Osteocyte (in vitro differentiated cells): ENCODE measurements around the gene KMT2B. TPM values are rescaled to one million over a fixed set of nuclear protein-coding genes. Genes with fewer than 3 reads are reported as not detected.

ENCODE experiments used
- DNase-seq: peaks from one replicate; pipeline ENCODE4 v3.0.0; 2021; ENCODE audit warnings: mixed read lengths; ENCODE audit not compliant: unreplicated experiment; ENCODE audit errors: extremely low spot score
- H3K27ac Mint-ChIP-seq: one replicate; pipeline ENCODE4 v1.8.0; 2021; ENCODE audit warnings: mild to moderate bottlenecking, mixed read lengths; ENCODE audit not compliant: unreplicated experiment
- H3K27me3 Mint-ChIP-seq: one replicate; pipeline ENCODE4 v1.8.0; 2021; ENCODE audit warnings: mixed read lengths; ENCODE audit not compliant: unreplicated experiment
- H3K36me3 Mint-ChIP-seq: one replicate; pipeline ENCODE4 v1.8.0; 2021; ENCODE audit warnings: mixed read lengths; ENCODE audit not compliant: unreplicated experiment
- H3K4me1 Mint-ChIP-seq: one replicate; pipeline ENCODE4 v1.8.0; 2021; ENCODE audit warnings: mixed read lengths; ENCODE audit not compliant: unreplicated experiment
- H3K4me3 Mint-ChIP-seq: one replicate; pipeline ENCODE4 v1.8.0; 2021; ENCODE audit warnings: mild to moderate bottlenecking, moderate library complexity, mixed read lengths; ENCODE audit not compliant: unreplicated experiment
- H3K9me3 Mint-ChIP-seq: one replicate; pipeline ENCODE4 v1.8.0; 2021; ENCODE audit warnings: mixed read lengths; ENCODE audit not compliant: unreplicated experiment
- CTCF ChIP-seq: fragments of 200-600 bp; sonication (generic); IDR thresholded peaks from 2 replicates; pipeline ENCODE4 v1.5.0; 2021; ENCODE audit warnings: antibody characterized with exemption, mild to moderate bottlenecking, moderate library complexity
- total RNA-seq: library from RNA; stranded (reverse); gene quantifications from 2 replicates; pipeline ENCODE4 v1.2.1, GENCODE V29; 2021

KMT2B gene
- total RNA-seq, 1 donor from 2014 or later: 45.1 TPM

GRCh38 chr19:35702223-35703012 lies 15.4 kb upstream of the KMT2B start:
- Mint-ChIP-seq H3K27me3 (peaks cover 3% of the 10 kb centered on the region), H3K36me3 (no peaks in the 10 kb centered on the region), H3K27ac (peak overlapping the region; percentile 91), H3K4me3 (peak overlapping the region; percentile 99), H3K4me1 (peaks cover 3% of the 10 kb centered on the region), H3K9me3 (no peaks in the 10 kb centered on the region)
- no peak for TF ChIP-seq CTCF
- peak; percentile 97 for DNase-seq

- no peak overlapping the region for H3K4me3 Mint-ChIP-seq
- no peak overlapping the region for H3K27ac Mint-ChIP-seq
These were observed 14.5 kb upstream of the KMT2B start for GRCh38 chr19:35703343-35703742.

GRCh38 chr19:35704218-35704617 lies 13.6 kb upstream of the KMT2B start, which contains the start of gene ZBTB32:
TSS of gene ZBTB32 (plus strand) at chr19:35704558. CDS start at chr19:35714627, 10,069 bp downstream.
- TF ChIP-seq CTCF: no peak
- H3K27me3 Mint-ChIP-seq: peaks cover 3% of the 10 kb centered on the region
- no peak for DNase-seq
- H3K27ac Mint-ChIP-seq: no peak within 1 kb of the TSS
- H3K9me3 Mint-ChIP-seq: no peaks in the 10 kb centered on the region
- H3K4me1 Mint-ChIP-seq: peaks cover 3% of the 10 kb centered on the region
- H3K36me3 Mint-ChIP-seq: no peaks in the 10 kb centered on the region
- H3K4me3 Mint-ChIP-seq: no peak within 1 kb of the TSS

More at GRCh38 chr19:35703343-35703742, 14.5 kb upstream of the KMT2B start:
- H3K27me3 Mint-ChIP-seq: peaks cover 3% of the 10 kb centered on the region
- no peaks in the 10 kb centered on the region for H3K9me3 Mint-ChIP-seq
- H3K4me1 Mint-ChIP-seq: peaks cover 3% of the 10 kb centered on the region
- no peaks in the 10 kb centered on the region for H3K36me3 Mint-ChIP-seq
- no peak for TF ChIP-seq CTCF
- DNase-seq: no peak

- Mint-ChIP-seq H3K4me1 (no peaks in the 10 kb centered on the region), H3K9me3 (no peaks in the 10 kb centered on the region), H3K27ac (no peak overlapping the region), H3K27me3 (peaks cover 3% of the 10 kb centered on the region), H3K4me3 (no peak overlapping the region), H3K36me3 (no peaks in the 10 kb centered on the region)
- DNase-seq: no peak
- no peak for TF ChIP-seq CTCF
These were observed 9.4 kb upstream of the KMT2B start for GRCh38 chr19:35708391-35708790.
